ENCODE results near the gene TYK2. TPM values are rescaled to one million over a fixed set of nuclear protein-coding genes. Genes with fewer than 3 reads are reported as not detected.

The TYK2 gene
- total and polyA plus RNA-seq, 2 experiments from 2014 or later: 60.4 to 85.5 TPM

DNA sequence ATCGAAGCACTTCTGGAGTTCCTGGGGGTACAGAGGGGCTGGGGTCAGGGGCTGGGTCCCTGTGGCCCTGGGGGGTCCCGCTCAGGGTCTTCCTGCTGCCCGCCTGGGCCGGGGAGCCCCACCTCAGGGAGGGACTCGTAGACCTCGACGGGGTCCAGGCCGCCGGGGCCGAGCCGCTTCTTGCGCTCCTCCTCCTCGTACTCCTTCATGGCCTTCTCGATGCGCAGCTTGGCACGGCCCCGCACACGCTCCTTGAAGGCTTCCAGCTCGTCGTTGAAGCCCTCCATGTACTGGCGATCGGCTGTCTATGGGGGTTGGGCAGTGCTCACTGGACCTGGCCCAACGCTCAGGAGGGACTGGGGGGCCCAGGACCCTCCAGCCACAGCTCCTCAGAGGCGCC lies 12.8 kb upstream of the TYK2 start:
- no peak for DNase-seq
- H4K20me1 ChIP-seq (ENCODE audit: insufficient read depth): no peaks in the 10 kb centered on the region
- 88 to 89% methylated on average over 15 to 24 of the region's 24 CpGs for WGBS, 2 experiments (ENCODE audit: low coverage in 1 of 2, low lambda C conversion rate in 2 of 2, missing lambda C conversion rate in 2 of 2)
- no peak overlapping the region for H3K4me2 ChIP-seq (ENCODE audit: unreplicated experiment)
- no peak overlapping the region for H2AFZ ChIP-seq
- peaks cover 20% of the 10 kb centered on the region for H3K79me2 ChIP-seq (ENCODE audit: insufficient read depth)
- H3K9me2 ChIP-seq (ENCODE audit: insufficient read depth): no peaks in the 10 kb centered on the region
- in situ Hi-C loops (cut with MboI): loop anchor here (25.0 kb wide), 1 partner anchor 456 kb away; the partner anchor contains the start of gene OLFM2
- no peaks in the 10 kb centered on the region for H3K27me3 ChIP-seq (replicated peaks; ENCODE audit: insufficient read depth)
- H3K4me3 ChIP-seq: no peak overlapping the region
- H3K36me3 ChIP-seq (ENCODE audit: low read depth): peaks cover 16% of the 10 kb centered on the region; the same call in 1 of the 2 replicates
- no peak overlapping the region for H3K27ac ChIP-seq
- TF ChIP-seq EZH2phosphoT487 (IDR thresholded peaks at IDR 0.05; ENCODE audit: insufficient read depth, low read depth) (no peak), EZH2 (IDR thresholded peaks at IDR 0.05; ENCODE audit: insufficient read depth, poor library complexity, severe bottlenecking) (no peak)
- no peak overlapping the region for H3K9ac ChIP-seq
- H3F3A ChIP-seq (ENCODE audit: insufficient read depth): 0 out of 2 replicates have a peak, but pooled peaks cover 6% of the 10 kb centered on the region
- no peaks in the 10 kb centered on the region for H3K4me1 ChIP-seq (ENCODE audit: insufficient read depth)
- H3K9me3 ChIP-seq (ENCODE audit: low read depth): no peaks in the 10 kb centered on the region

DNA sequence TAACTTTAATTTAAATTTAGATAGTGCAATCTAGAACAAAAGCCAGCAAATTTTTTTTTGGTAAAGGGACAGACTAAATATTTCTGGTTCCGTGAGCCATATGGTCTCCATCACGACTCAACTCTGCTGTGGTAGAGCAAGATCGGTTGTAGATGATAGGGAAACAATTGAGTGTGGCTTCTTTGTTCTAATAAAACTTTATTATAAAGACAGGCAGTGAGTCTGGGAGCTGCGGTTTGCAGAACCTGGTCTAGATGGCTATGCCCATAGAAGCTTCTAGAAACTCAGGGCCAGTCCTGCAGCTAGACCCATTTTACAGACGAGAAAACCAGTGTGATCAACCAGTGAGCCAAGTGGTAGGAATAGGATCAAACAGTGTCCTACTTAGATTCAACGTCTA lies 11.7 kb upstream of the TYK2 start:
- H3K9me3 ChIP-seq (ENCODE audit: low read depth): no peaks in the 10 kb centered on the region
- H3K36me3 ChIP-seq (ENCODE audit: low read depth): peaks cover 16% of the 10 kb centered on the region; the same call in 1 of the 2 replicates
- DNase-seq: no peak
- H3K27ac ChIP-seq: no peak overlapping the region
- H3K79me2 ChIP-seq (ENCODE audit: insufficient read depth): peaks cover 10% of the 10 kb centered on the region
- no peak overlapping the region for H3K9ac ChIP-seq
- WGBS, 2 experiments (ENCODE audit: low coverage in 1 of 2, low lambda C conversion rate in 2 of 2, missing lambda C conversion rate in 2 of 2): 84 to 90% methylated on average over 6 of the region's 6 CpGs
- H3K4me2 ChIP-seq (ENCODE audit: unreplicated experiment): no peak overlapping the region
- H3K27me3 ChIP-seq (replicated peaks; ENCODE audit: insufficient read depth): no peaks in the 10 kb centered on the region
- no peaks in the 10 kb centered on the region for H4K20me1 ChIP-seq (ENCODE audit: insufficient read depth)
- no peak overlapping the region for H3K4me3 ChIP-seq
- H2AFZ ChIP-seq: no peak overlapping the region
- H3K4me1 ChIP-seq (ENCODE audit: insufficient read depth): no peaks in the 10 kb centered on the region
- H3F3A ChIP-seq (ENCODE audit: insufficient read depth): 0 out of 2 replicates have a peak, but pooled peaks cover 6% of the 10 kb centered on the region
- no peak for TF ChIP-seq EZH2 (IDR thresholded peaks at IDR 0.05; ENCODE audit: insufficient read depth, poor library complexity, severe bottlenecking)
- TF ChIP-seq EZH2phosphoT487 (IDR thresholded peaks at IDR 0.05; ENCODE audit: insufficient read depth, low read depth): no peak
- in situ Hi-C loops (cut with MboI): loop anchor here (25.0 kb wide), 1 partner anchor 455 kb away; the partner anchor contains the start of gene OLFM2
- no peaks in the 10 kb centered on the region for H3K9me2 ChIP-seq (ENCODE audit: insufficient read depth)

DNA sequence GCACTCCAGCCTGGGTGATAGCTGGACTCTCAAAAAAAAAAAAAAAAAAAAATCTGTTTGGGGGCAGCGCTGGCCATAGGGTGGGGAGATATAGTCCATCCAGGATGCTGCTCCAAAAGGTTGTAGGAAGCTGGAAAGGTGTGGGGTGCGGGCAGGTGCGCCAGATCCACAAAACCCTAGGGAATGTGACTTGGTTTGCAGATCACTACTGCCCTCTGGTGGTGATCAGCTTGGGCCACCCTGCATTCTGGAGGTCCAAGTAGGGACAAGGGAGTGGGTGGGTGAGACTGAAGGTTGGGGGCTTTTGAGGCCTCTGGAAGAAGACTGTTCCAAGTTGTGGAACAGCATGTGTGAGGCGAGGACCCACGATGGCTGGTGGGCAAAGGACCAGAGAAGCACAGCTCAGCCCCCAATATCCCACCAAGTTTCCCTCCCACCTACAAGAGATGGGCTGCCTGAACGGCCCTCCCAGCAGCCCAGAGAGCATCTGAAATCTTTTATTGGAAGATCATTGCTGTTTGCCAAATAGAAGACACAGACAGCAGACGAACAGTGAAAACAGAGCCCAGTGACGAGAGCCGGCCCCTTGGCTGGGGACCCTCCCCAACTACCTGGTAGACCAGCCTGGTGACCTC lies 10.4 kb upstream of the TYK2 start:
- no peaks in the 10 kb centered on the region for H3K9me3 ChIP-seq (ENCODE audit: low read depth)
- no peak overlapping the region for H3K9ac ChIP-seq
- in situ Hi-C loops (cut with MboI): loop anchor here (25.0 kb wide), 1 partner anchor 453 kb away; the partner anchor contains the start of gene OLFM2
- no peaks in the 10 kb centered on the region for H3K9me2 ChIP-seq (ENCODE audit: insufficient read depth)
- no peak overlapping the region for H2AFZ ChIP-seq
- H3K79me2 ChIP-seq (ENCODE audit: insufficient read depth): no peaks in the 10 kb centered on the region
- H3K4me1 ChIP-seq (ENCODE audit: insufficient read depth): no peaks in the 10 kb centered on the region
- 0 out of 2 replicates have a peak, but pooled peaks cover 6% of the 10 kb centered on the region for H3F3A ChIP-seq (ENCODE audit: insufficient read depth)
- no peak overlapping the region for H3K27ac ChIP-seq
- 38 to 42% methylated on average over 9 of the region's 9 CpGs for WGBS, 2 experiments (ENCODE audit: low coverage in 1 of 2, low lambda C conversion rate in 2 of 2, missing lambda C conversion rate in 2 of 2)
- no peak overlapping the region for H3K4me3 ChIP-seq
- no peak overlapping the region for H3K4me2 ChIP-seq (ENCODE audit: unreplicated experiment)
- H3K27me3 ChIP-seq (replicated peaks; ENCODE audit: insufficient read depth): no peaks in the 10 kb centered on the region
- no peaks in the 10 kb centered on the region for H4K20me1 ChIP-seq (ENCODE audit: insufficient read depth)
- H3K36me3 ChIP-seq (ENCODE audit: low read depth): peaks cover 16% of the 10 kb centered on the region; the same call in 1 of the 2 replicates
- TF ChIP-seq EZH2 (IDR thresholded peaks at IDR 0.05; ENCODE audit: insufficient read depth, poor library complexity, severe bottlenecking) (no peak), EZH2phosphoT487 (IDR thresholded peaks at IDR 0.05; ENCODE audit: insufficient read depth, low read depth) (no peak)
- peak; percentile 70 for DNase-seq

GRCh38 chr19:10389863-10390262 lies 9.5 kb upstream of the TYK2 start:
- no peak overlapping the region for H2AFZ ChIP-seq
- no peaks in the 10 kb centered on the region for H4K20me1 ChIP-seq (ENCODE audit: insufficient read depth)
- no peaks in the 10 kb centered on the region for H3K9me2 ChIP-seq (ENCODE audit: insufficient read depth)
- H3K27me3 ChIP-seq (replicated peaks; ENCODE audit: insufficient read depth): no peaks in the 10 kb centered on the region
- H3K4me2 ChIP-seq (ENCODE audit: unreplicated experiment): no peak overlapping the region
- in situ Hi-C loops (cut with MboI): loop anchor here (5.0 to 25.0 kb wide), 2 partner anchors 118 to 453 kb away; partner anchors contain the start of genes ICAM1 and OLFM2
- no peaks in the 10 kb centered on the region for H3K4me1 ChIP-seq (ENCODE audit: insufficient read depth)
- H3K9ac ChIP-seq: no peak overlapping the region
- 43 to 48% methylated on average over 12 of the region's 12 CpGs for WGBS, 2 experiments (ENCODE audit: low coverage in 1 of 2, low lambda C conversion rate in 2 of 2, missing lambda C conversion rate in 2 of 2)
- no peak overlapping the region for H3K4me3 ChIP-seq
- H3K79me2 ChIP-seq (ENCODE audit: insufficient read depth): no peaks in the 10 kb centered on the region
- no peak for TF ChIP-seq EZH2 (IDR thresholded peaks at IDR 0.05; ENCODE audit: insufficient read depth, poor library complexity, severe bottlenecking)
- TF ChIP-seq EZH2phosphoT487 (IDR thresholded peaks at IDR 0.05; ENCODE audit: insufficient read depth, low read depth): no peak
- H3K9me3 ChIP-seq (ENCODE audit: low read depth): no peaks in the 10 kb centered on the region
- H3F3A ChIP-seq (ENCODE audit: insufficient read depth): 0 out of 2 replicates have a peak, but pooled peaks cover 6% of the 10 kb centered on the region
- H3K36me3 ChIP-seq (ENCODE audit: low read depth): peaks cover 10% of the 10 kb centered on the region; the same call in 1 of the 2 replicates
- DNase-seq: no peak
- H3K27ac ChIP-seq: no peak overlapping the region
